Naive thymus-derived CD4-positive, alpha-beta T cell (primary cell): ENCODE results near the gene LRRN2. TPM values are rescaled to one million over a fixed set of nuclear protein-coding genes. Genes with fewer than 3 reads are reported as not detected.
A peak's percentile ranks its signal among the peaks of the same experiment; 100 is the strongest.

Experiments used
- ATAC-seq: fragments of 150-1000 bp; cut with Tn5 transposase; 2 replicates; pipeline ENCODE4 v1.10.0; 2021; ENCODE audit warnings: mild to moderate bottlenecking, moderate library complexity
- CTCF ChIA-PET: fragments of 350-600 bp; sonication (Branson Sonifier 250); formaldehyde crosslinking; loops from one replicate; lab custom pipeline; 2021; ENCODE audit warnings: antibody characterized with exemption; lab: Charles Lee
- POLR2A ChIA-PET: fragments of 350-600 bp; sonication (Branson Sonifier 250); formaldehyde crosslinking; loops from one replicate; lab custom pipeline; 2021; ENCODE audit warnings: antibody characterized with exemption, inconsistent platforms; lab: Charles Lee
- DNase-seq, 9 donors: peaks; one replicate each; pipeline versions ENCODE4 v3.0.0 to v3.0.0-alpha.2; 2020 to 2022; ENCODE audit warnings: mixed read lengths in 1 of 9
- H3K27ac ChIP-seq: one replicate; pipeline ENCODE4 v1.7.0; 2013; ENCODE audit warnings: mild to moderate bottlenecking, low read depth, low read length, moderate library complexity
- H3K27me3 ChIP-seq, 2 donors: one replicate each; pipeline ENCODE4 v1.7.0; 2013; ENCODE audit warnings: low read length in 2 of 2, mild to moderate bottlenecking in 2 of 2, moderate library complexity in 2 of 2; ENCODE audit not compliant: control insufficient read depth in 2 of 2, insufficient read depth in 2 of 2
- H3K36me3 ChIP-seq, 3 experiments: 1 replicate in 2 of 3; 2 replicates in 1 of 3; pipeline ENCODE4 v1.7.0; 2013; ENCODE audit warnings: low read length in 3 of 3, mild to moderate bottlenecking in 3 of 3, moderate library complexity in 1 of 3; ENCODE audit not compliant: insufficient read depth in 3 of 3, control insufficient read depth in 2 of 3
- H3K4me1 ChIP-seq, 2 donors: one replicate each; pipeline ENCODE4 v1.7.0; 2013; ENCODE audit warnings: low read length in 2 of 2, mild to moderate bottlenecking in 2 of 2, moderate library complexity in 1 of 2; ENCODE audit not compliant: control insufficient read depth in 2 of 2, insufficient read depth in 2 of 2
- H3K4me3 ChIP-seq: 2 replicates; pipeline ENCODE4 v1.7.0; 2013; ENCODE audit warnings: mild to moderate bottlenecking, low read length
- H3K9me3 ChIP-seq, 3 experiments: 1 replicate in 2 of 3; 2 replicates in 1 of 3; pipeline ENCODE4 v1.7.0; 2013; ENCODE audit warnings: low read length in 3 of 3; ENCODE audit not compliant: control insufficient read depth in 2 of 3
- H3K27ac Mint-ChIP-seq, 9 donors: one replicate each; pipeline ENCODE4 v1.8.0; 2020 to 2022; ENCODE audit warnings: mixed read lengths in 9 of 9, mild to moderate bottlenecking in 8 of 9, moderate library complexity in 5 of 9, inconsistent platforms in 2 of 9
- H3K27me3 Mint-ChIP-seq, 5 donors: one replicate each; pipeline ENCODE4 v1.8.0; 2021 to 2022; ENCODE audit warnings: mixed read lengths in 5 of 5, mild to moderate bottlenecking in 1 of 5
- H3K36me3 Mint-ChIP-seq, 5 donors: one replicate each; pipeline ENCODE4 v1.8.0; 2020 to 2022; ENCODE audit warnings: mixed read lengths in 5 of 5, mild to moderate bottlenecking in 3 of 5, inconsistent platforms in 1 of 5
- H3K4me1 Mint-ChIP-seq, 7 donors: one replicate each; pipeline ENCODE4 v1.8.0; 2020 to 2022; ENCODE audit warnings: mixed read lengths in 7 of 7, mild to moderate bottlenecking in 3 of 7, inconsistent platforms in 1 of 7
- H3K4me3 Mint-ChIP-seq, 10 donors: one replicate each; pipeline ENCODE4 v1.8.0; 2020 to 2022; ENCODE audit warnings: mild to moderate bottlenecking in 10 of 10, mixed read lengths in 10 of 10, moderate library complexity in 6 of 10, inconsistent platforms in 2 of 10
- H3K9me3 Mint-ChIP-seq, 11 donors: one replicate each; pipeline ENCODE4 v1.8.0; 2020 to 2022; ENCODE audit warnings: mixed read lengths in 11 of 11, mild to moderate bottlenecking in 4 of 11, inconsistent platforms in 1 of 11, moderate library complexity in 1 of 11
- intact Hi-C, 2 donors: fragments of 100-400 bp; cut with micrococcal nuclease; formaldehyde crosslinking; loops; one replicate each; pipeline ENCODE4 v1.15.1; 2023
- polyA plus RNA-seq, 2 donors: library from polyadenylated mRNA; unstranded; fragments of 300-500 nt; fragmentation: Illumina TruSeq; gene quantifications; one replicate each; pipeline ENCODE4 v1.2.3, GENCODE V29; 2021
- total RNA-seq, 6 experiments: library from RNA in 5 of 6; stranded (reverse) in 5 of 6; gene quantifications; 1 replicate in 5 of 6; 2 replicates in 1 of 6; pipeline ENCODE4 v1.2.3 and lab custom pipeline; 2021 to 2026

Gene LRRN2
- total and polyA plus RNA-seq, 7 experiments from 2014 or later: 1.3 TPM; not detected in 6

- Histone ChIP-seq H3K4me1 (no peaks in the 10 kb centered on the region), H3K27me3 (no peaks in the 10 kb centered on the region), H3K4me3 (no peak overlapping the region), H3K36me3 (no peaks in the 10 kb centered on the region), H3K27ac (no peak overlapping the region), H3K9me3 (no peaks in the 10 kb centered on the region)
- Mint-ChIP-seq H3K27ac (peak overlapping the region in 1 of 9 donors; percentile 37), H3K36me3 (no peaks in the 10 kb centered on the region), H3K9me3 (peaks cover 0 to 2% (median 0%) of the 10 kb centered on the region in 11 donors), H3K4me3 (no peak overlapping the region), H3K27me3 (peaks cover 0 to 21% (median 11%) of the 10 kb centered on the region in 5 donors), H3K4me1 (peaks cover 0 to 6% (median 0%) of the 10 kb centered on the region in 7 donors)
- DNase-seq: no peak
- ChIA-PET POLR2A (no interaction called here), CTCF (interaction anchor here (0.6 kb wide), 2 partner anchors 55 to 597 kb away, joined by 3 read pairs; no protein-coding TSS in a partner anchor)
- intact Hi-C loops: no loop called here
- ATAC-seq: no peak
Observed at GRCh38 chr1:204725821-204726448, 40.4 kb upstream of the LRRN2 start.

- POLR2A ChIA-PET: no interaction called here
- Histone ChIP-seq H3K4me3 (no peak overlapping the region), H3K27me3 (no peaks in the 10 kb centered on the region), H3K9me3 (no peaks in the 10 kb centered on the region), H3K36me3 (no peaks in the 10 kb centered on the region), H3K4me1 (no peaks in the 10 kb centered on the region), H3K27ac (no peak overlapping the region)
- H3K4me3 Mint-ChIP-seq: no peak overlapping the region
- DNase-seq: no peak
- H3K36me3 Mint-ChIP-seq: no peaks in the 10 kb centered on the region
- H3K4me1 Mint-ChIP-seq: peaks cover 0 to 6% (median 0%) of the 10 kb centered on the region in 7 donors
- CTCF ChIA-PET: no interaction called here
- peak; percentile 59 for ATAC-seq
- peaks cover 0 to 11% (median 6%) of the 10 kb centered on the region in 5 donors for H3K27me3 Mint-ChIP-seq
- no peak overlapping the region for H3K27ac Mint-ChIP-seq
- intact Hi-C loops: no loop called here
- peaks cover 0 to 1% (median 0%) of the 10 kb centered on the region in 11 donors for H3K9me3 Mint-ChIP-seq
Observed at GRCh38 chr1:204723131-204723787, 37.7 kb upstream of the LRRN2 start.

- Histone ChIP-seq H3K36me3 (no peaks in the 10 kb centered on the region), H3K4me3 (no peak overlapping the region), H3K4me1 (no peaks in the 10 kb centered on the region), H3K9me3 (no peaks in the 10 kb centered on the region), H3K27me3 (no peaks in the 10 kb centered on the region), H3K27ac (no peak overlapping the region)
- ChIA-PET CTCF (no interaction called here), POLR2A (no interaction called here)
- no peaks in the 10 kb centered on the region for H3K36me3 Mint-ChIP-seq
- peaks cover 0 to 1% (median 0%) of the 10 kb centered on the region in 11 donors for H3K9me3 Mint-ChIP-seq
- H3K27ac Mint-ChIP-seq: no peak overlapping the region
- DNase-seq (no peak), ATAC-seq (no peak)
- no peak overlapping the region for H3K4me3 Mint-ChIP-seq
- peaks cover 0 to 9% (median 3%) of the 10 kb centered on the region in 5 donors for H3K27me3 Mint-ChIP-seq
- peaks cover 0 to 5% (median 0%) of the 10 kb centered on the region in 7 donors for H3K4me1 Mint-ChIP-seq
- intact Hi-C loops: no loop called here
Observed at GRCh38 chr1:204721373-204722055, 36.0 kb upstream of the LRRN2 start.

- ChIA-PET POLR2A (no interaction called here), CTCF (no interaction called here)
- intact Hi-C loops: no loop called here
Observed at GRCh38 chr1:204716660-204717059, 31.1 kb upstream of the LRRN2 start.

GRCh38 chr1:204714861-204715511, 29.4 kb upstream of the LRRN2 start:
- no peaks in the 10 kb centered on the region for H3K36me3 ChIP-seq
- peaks cover 0 to under 1% (median 0%) of the 10 kb centered on the region in 11 donors for H3K9me3 Mint-ChIP-seq
- intact Hi-C loops: no loop called here
- no peaks in the 10 kb centered on the region for H3K4me1 ChIP-seq
- ATAC-seq (no peak), DNase-seq (no peak)
- H3K4me3 Mint-ChIP-seq: no peak overlapping the region
- H3K4me1 Mint-ChIP-seq: peaks cover 0 to 18% (median 7%) of the 10 kb centered on the region in 7 donors
- H3K27ac Mint-ChIP-seq: no peak overlapping the region
- no peak overlapping the region for H3K27ac ChIP-seq
- H3K4me3 ChIP-seq: no peak overlapping the region
- CTCF ChIA-PET: no interaction called here
- no peaks in the 10 kb centered on the region for H3K36me3 Mint-ChIP-seq
- no peaks in the 10 kb centered on the region for H3K9me3 ChIP-seq
- no peaks in the 10 kb centered on the region for H3K27me3 ChIP-seq
- POLR2A ChIA-PET: no interaction called here
- peaks cover 17 to 40% (median 24%) of the 10 kb centered on the region in 5 donors for H3K27me3 Mint-ChIP-seq

More at GRCh38 chr1:204716660-204717059, 31.1 kb upstream of the LRRN2 start:
- DNase-seq (no peak), ATAC-seq (no peak)
- peaks cover 12 to 28% (median 19%) of the 10 kb centered on the region in 5 donors for H3K27me3 Mint-ChIP-seq
- no peaks in the 10 kb centered on the region for H3K36me3 Mint-ChIP-seq
- peaks cover 0 to 1% (median 0%) of the 10 kb centered on the region in 11 donors for H3K9me3 Mint-ChIP-seq
- Histone ChIP-seq H3K4me3 (no peak overlapping the region), H3K9me3 (no peaks in the 10 kb centered on the region), H3K4me1 (no peaks in the 10 kb centered on the region), H3K36me3 (no peaks in the 10 kb centered on the region), H3K27me3 (no peaks in the 10 kb centered on the region), H3K27ac (no peak overlapping the region)
- H3K4me3 Mint-ChIP-seq: no peak overlapping the region
- peaks cover 0 to 18% (median 7%) of the 10 kb centered on the region in 7 donors for H3K4me1 Mint-ChIP-seq
- no peak overlapping the region for H3K27ac Mint-ChIP-seq

GRCh38 chr1:204714194-204714860, 28.8 kb upstream of the LRRN2 start:
- Histone ChIP-seq H3K4me1 (no peaks in the 10 kb centered on the region), H3K27me3 (no peaks in the 10 kb centered on the region), H3K36me3 (no peaks in the 10 kb centered on the region), H3K9me3 (no peaks in the 10 kb centered on the region), H3K27ac (no peak overlapping the region), H3K4me3 (no peak overlapping the region)
- Mint-ChIP-seq H3K4me1 (peaks cover 0 to 18% (median 7%) of the 10 kb centered on the region in 7 donors), H3K27ac (no peak overlapping the region), H3K9me3 (no peaks in the 10 kb centered on the region), H3K36me3 (no peaks in the 10 kb centered on the region), H3K27me3 (peaks cover 17 to 44% (median 28%) of the 10 kb centered on the region in 5 donors), H3K4me3 (no peak overlapping the region)
- ChIA-PET POLR2A (no interaction called here), CTCF (no interaction called here)
- intact Hi-C loops: no loop called here
- ATAC-seq (no peak), DNase-seq (no peak)
